Loucy (cell line): ENCODE data around the gene MTPN.

Experiments used
- H2AFZ ChIP-seq: fragments of 200-600 bp; sonication (generic); 2 replicates; pipeline ENCODE4 v1.6.0; 2016; ENCODE audit warnings: antibody characterized with exemption, mild to moderate bottlenecking, low read length, moderate library complexity
- H3F3A ChIP-seq: fragments of 200-600 bp; 2 replicates; pipeline ENCODE4 v1.6.0; 2016; ENCODE audit warnings: antibody characterized with exemption, low read depth, mild to moderate bottlenecking
- H3K27me3 ChIP-seq: fragments of 200-600 bp; sonication (generic); 2 replicates; pipeline ENCODE4 v1.6.1; 2014; ENCODE audit warnings: low read length, mild to moderate bottlenecking; ENCODE audit not compliant: insufficient read depth, poor library complexity, severe bottlenecking
- H3K36me3 ChIP-seq: fragments of 200-600 bp; sonication (generic); 2 replicates; pipeline ENCODE4 v1.6.1; 2016; ENCODE audit warnings: low read length; ENCODE audit not compliant: insufficient read depth
- H3K4me1 ChIP-seq: fragments of 200-600 bp; sonication (generic); 2 replicates; pipeline ENCODE4 v1.5.1; 2014; ENCODE audit warnings: low read length, mild to moderate bottlenecking; ENCODE audit not compliant: insufficient read depth, poor library complexity, severe bottlenecking
- H3K4me2 ChIP-seq: fragments of 200-600 bp; sonication (generic); 2 replicates; pipeline ENCODE4 v1.6.0; 2014; ENCODE audit warnings: antibody characterized with exemption, low read length, low read depth, mild to moderate bottlenecking; ENCODE audit not compliant: poor library complexity, severe bottlenecking
- H3K4me3 ChIP-seq: fragments of 200-600 bp; sonication (generic); 2 replicates; pipeline ENCODE4 v1.5.1; 2014; ENCODE audit warnings: low read length, mild to moderate bottlenecking, mixed read lengths; ENCODE audit not compliant: poor library complexity, severe bottlenecking
- H3K79me2 ChIP-seq: fragments of 200-600 bp; sonication (generic); 2 replicates; pipeline ENCODE4 v1.6.1; 2014; ENCODE audit warnings: low read length; ENCODE audit not compliant: insufficient read depth
- H3K9ac ChIP-seq: fragments of 200-600 bp; sonication (generic); 2 replicates; pipeline ENCODE4 v1.6.0; 2014; ENCODE audit warnings: mild to moderate bottlenecking, low read depth, low read length, moderate library complexity; ENCODE audit not compliant: poor library complexity, severe bottlenecking
- H3K9me2 ChIP-seq: fragments of 200-600 bp; sonication (generic); replicated peaks from 2 replicates; pipeline ENCODE4 v1.6.1; 2016; ENCODE audit warnings: low read depth, low read length, mixed read lengths
- H3K9me3 ChIP-seq: fragments of 200-600 bp; sonication (generic); 2 replicates; pipeline ENCODE4 v1.6.1; 2014; ENCODE audit warnings: mild to moderate bottlenecking, antibody characterized with exemption, low read length, low read depth; ENCODE audit not compliant: insufficient read depth
- H4K20me1 ChIP-seq: fragments of 200-600 bp; sonication (generic); 2 replicates; pipeline ENCODE4 v1.6.0; 2014; ENCODE audit warnings: antibody characterized with exemption, low read length, mild to moderate bottlenecking; ENCODE audit not compliant: insufficient read depth, poor library complexity, severe bottlenecking
- EZH2phosphoT487 ChIP-seq: fragments of 200-600 bp; IDR thresholded peaks from 2 replicates; pipeline ENCODE4 v1.6.1; 2018; ENCODE audit warnings: antibody characterized with exemption, mild to moderate bottlenecking, moderate library complexity, borderline replicate concordance
- TF ChIP-seq, protein P1 (sequence below): fragments of 200-600 bp; sonication (generic); conservative IDR thresholded peaks from 2 replicates; pipeline ENCODE4 v1.5.1; 2014; ENCODE audit warnings: mild to moderate bottlenecking, antibody characterized with exemption, low read length

Gene MTPN

DNA sequence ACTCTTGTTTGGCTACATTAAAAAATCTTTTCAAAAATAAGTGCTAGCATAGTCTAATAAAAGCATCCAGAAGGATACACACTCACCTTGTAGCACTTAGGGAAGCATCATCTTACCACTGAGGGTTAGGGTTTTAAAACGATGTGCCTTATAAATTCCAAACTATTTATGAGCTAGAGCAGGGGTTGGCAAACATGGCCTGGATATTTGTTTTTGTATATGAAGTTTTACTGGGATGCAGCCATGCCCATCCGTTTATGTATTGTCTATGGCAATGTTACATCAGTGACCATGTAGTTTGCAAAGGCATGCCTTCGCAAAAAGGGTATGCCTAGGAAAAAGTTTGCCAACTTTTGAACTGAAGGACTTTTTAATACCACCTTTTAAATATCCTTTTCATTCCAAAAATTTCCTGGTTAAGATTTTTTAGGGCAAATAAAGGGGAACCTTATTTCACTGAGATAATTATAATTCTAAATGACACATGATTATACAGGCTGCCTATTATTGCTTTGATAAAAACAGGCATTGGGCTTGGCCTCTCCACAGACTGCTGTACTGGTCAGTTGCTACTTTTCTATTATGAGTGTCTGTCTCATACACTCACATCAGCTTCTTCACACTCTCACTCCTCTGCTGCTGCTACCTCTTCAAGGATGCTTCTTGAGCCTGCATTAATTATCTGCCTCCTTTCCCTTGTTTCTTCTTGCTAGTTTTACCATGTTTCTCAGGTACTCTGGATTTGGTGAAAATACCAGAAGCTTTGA, 30.7 kb downstream of the MTPN start:
- Histone ChIP-seq H3K36me3 (peaks cover 57% of the 10 kb centered on the region; the same call in 1 of the 2 replicates), H3K27me3 (no peaks in the 10 kb centered on the region), H3K9me3 (no peaks in the 10 kb centered on the region), H3K79me2 (peaks cover 54% of the 10 kb centered on the region), H3K4me2 (no peak overlapping the region), H2AFZ (no peak overlapping the region), H3K4me1 (peaks cover 16% of the 10 kb centered on the region), H3K4me3 (no peak overlapping the region), H3F3A (peaks cover 7% of the 10 kb centered on the region; the same call in 1 of the 2 replicates), H3K9me2 (no peaks in the 10 kb centered on the region), H4K20me1 (peaks cover 47% of the 10 kb centered on the region), H3K9ac (no peak overlapping the region)
- no peak for TF ChIP-seq EZH2phosphoT487
- TF ChIP-seq, protein P1, sequence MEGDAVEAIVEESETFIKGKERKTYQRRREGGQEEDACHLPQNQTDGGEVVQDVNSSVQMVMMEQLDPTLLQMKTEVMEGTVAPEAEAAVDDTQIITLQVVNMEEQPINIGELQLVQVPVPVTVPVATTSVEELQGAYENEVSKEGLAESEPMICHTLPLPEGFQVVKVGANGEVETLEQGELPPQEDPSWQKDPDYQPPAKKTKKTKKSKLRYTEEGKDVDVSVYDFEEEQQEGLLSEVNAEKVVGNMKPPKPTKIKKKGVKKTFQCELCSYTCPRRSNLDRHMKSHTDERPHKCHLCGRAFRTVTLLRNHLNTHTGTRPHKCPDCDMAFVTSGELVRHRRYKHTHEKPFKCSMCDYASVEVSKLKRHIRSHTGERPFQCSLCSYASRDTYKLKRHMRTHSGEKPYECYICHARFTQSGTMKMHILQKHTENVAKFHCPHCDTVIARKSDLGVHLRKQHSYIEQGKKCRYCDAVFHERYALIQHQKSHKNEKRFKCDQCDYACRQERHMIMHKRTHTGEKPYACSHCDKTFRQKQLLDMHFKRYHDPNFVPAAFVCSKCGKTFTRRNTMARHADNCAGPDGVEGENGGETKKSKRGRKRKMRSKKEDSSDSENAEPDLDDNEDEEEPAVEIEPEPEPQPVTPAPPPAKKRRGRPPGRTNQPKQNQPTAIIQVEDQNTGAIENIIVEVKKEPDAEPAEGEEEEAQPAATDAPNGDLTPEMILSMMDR: no peak

DNA sequence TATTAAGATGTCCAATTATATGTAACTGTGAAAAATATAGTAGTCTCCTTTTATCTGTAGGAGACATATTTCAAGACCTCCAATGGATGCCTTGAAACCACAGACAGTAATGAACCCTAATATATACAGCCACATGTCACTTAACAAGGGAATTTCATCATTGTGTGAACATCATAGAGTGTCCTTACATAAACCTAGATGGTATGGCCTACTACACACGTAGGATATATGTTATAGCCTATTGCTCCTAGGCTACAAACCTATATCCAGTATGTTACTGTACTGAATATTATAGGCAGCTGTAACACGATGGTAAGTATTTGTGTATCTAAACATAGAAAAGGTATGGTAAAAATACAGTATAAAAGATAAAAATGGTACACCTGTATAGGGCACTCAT, 32.4 kb downstream of the MTPN start:
- H3K36me3 ChIP-seq: peaks cover 51% of the 10 kb centered on the region; the same call in 1 of the 2 replicates
- no peaks in the 10 kb centered on the region for H3K9me3 ChIP-seq
- peaks cover 7% of the 10 kb centered on the region; the same call in 1 of the 2 replicates for H3F3A ChIP-seq
- H3K9me2 ChIP-seq: no peaks in the 10 kb centered on the region
- H3K4me3 ChIP-seq: no peak overlapping the region
- no peak overlapping the region for H3K4me2 ChIP-seq
- H2AFZ ChIP-seq: no peak overlapping the region
- peaks cover 52% of the 10 kb centered on the region for H4K20me1 ChIP-seq
- H3K4me1 ChIP-seq: peaks cover 17% of the 10 kb centered on the region
- H3K9ac ChIP-seq: no peak overlapping the region
- peaks cover 69% of the 10 kb centered on the region for H3K79me2 ChIP-seq
- no peak for TF ChIP-seq EZH2phosphoT487
- TF ChIP-seq, protein P1: no peak
- no peaks in the 10 kb centered on the region for H3K27me3 ChIP-seq

DNA sequence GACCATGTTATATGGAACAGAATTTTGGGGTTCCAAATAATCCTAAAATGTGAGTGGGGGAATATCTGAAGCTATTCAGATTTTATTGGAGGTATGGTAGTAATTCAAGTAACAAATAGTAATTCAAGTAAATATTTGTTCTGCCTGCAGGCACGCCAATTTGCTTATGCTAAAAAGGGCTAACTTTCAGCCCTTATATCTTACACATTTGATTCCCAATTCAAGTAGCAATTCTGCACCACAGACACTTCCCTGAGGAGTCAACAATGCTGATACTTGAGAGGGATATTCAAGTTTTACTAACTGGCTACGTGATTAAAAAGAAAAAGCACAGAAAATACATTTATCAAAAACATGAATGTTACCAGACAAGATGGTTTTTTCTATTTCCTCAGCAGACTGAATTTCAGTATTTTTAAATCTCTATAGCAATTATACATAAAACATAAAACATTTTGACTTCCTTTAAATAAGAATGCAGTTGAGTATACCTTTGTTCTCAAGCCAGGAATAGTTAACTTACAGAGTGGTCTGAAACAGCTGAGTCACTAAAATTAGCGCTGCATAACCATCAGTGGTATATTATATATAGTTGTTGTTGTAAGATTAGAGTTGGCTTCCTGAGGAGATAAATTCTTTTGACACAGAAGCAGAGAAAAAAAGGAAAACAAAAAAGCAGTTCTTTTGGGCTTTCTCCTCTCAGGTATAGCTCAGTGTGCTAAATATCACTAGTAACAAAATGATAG, 33.9 kb downstream of the MTPN start:
- no peaks in the 10 kb centered on the region for H3K9me2 ChIP-seq
- peaks cover 7% of the 10 kb centered on the region; the same call in 1 of the 2 replicates for H3F3A ChIP-seq
- peak overlapping the region; percentile 4 for H3K9ac ChIP-seq
- peaks cover 30% of the 10 kb centered on the region for H3K4me1 ChIP-seq
- peaks cover 72% of the 10 kb centered on the region for H3K79me2 ChIP-seq
- H3K9me3 ChIP-seq: no peaks in the 10 kb centered on the region
- H3K27me3 ChIP-seq: no peaks in the 10 kb centered on the region
- no peak overlapping the region for H2AFZ ChIP-seq
- H4K20me1 ChIP-seq: peaks cover 61% of the 10 kb centered on the region
- H3K4me2 ChIP-seq: peak overlapping the region; percentile 42
- TF ChIP-seq, protein P1: no peak
- TF ChIP-seq EZH2phosphoT487: no peak
- no peak overlapping the region for H3K4me3 ChIP-seq
- peaks cover 41% of the 10 kb centered on the region; the same call in 1 of the 2 replicates for H3K36me3 ChIP-seq
